ENCODE measurements around the gene LOC128125822.
A peak's percentile ranks its signal among the peaks of the same experiment; 100 is the strongest.
"Not testable (repeated sequence)": the region's sequence is repeated elsewhere in the genome, so short reads cannot be mapped to it uniquely, and the experiment has no call there.

The LOC128125822 gene

GRCh38 chr6:63572044-63572746, at the start of gene LOC128125822, which contains the start of gene PTP4A1:
Gene LOC128125822, plus strand, starts transcription at chr6:63572480.
Gene PTP4A1, plus strand, starts transcription at chr6:63572480. Its CDS starts 4,401 bp downstream, at chr6:63576881.
- DNase-seq (ENCODE audit: low spot score in 2 of 2) (peak; percentile 88 to 94), ATAC-seq (replicated peaks; ENCODE audit: extremely low read depth, poor library complexity, severe bottlenecking) (peak; percentile 92)
- peaks cover 30% of the 10 kb centered on the region for H3K4me1 Mint-ChIP-seq
- H3K9me3 Mint-ChIP-seq = no peaks in the 10 kb centered on the region
- H3K27me3 Mint-ChIP-seq = no peaks in the 10 kb centered on the region
- peak within 1 kb of the TSS; percentile 88 for H3K4me3 Mint-ChIP-seq
- peaks cover 23% of the 10 kb centered on the region for H3K36me3 Mint-ChIP-seq (ENCODE audit: insufficient read depth)
- peak within 1 kb of the TSS; percentile 90 for H3K27ac Mint-ChIP-seq (ENCODE audit: low read depth)

- not testable (repeated sequence) for H3K36me3 Mint-ChIP-seq (ENCODE audit: insufficient read depth); H3K4me1 Mint-ChIP-seq; H3K9me3 Mint-ChIP-seq; ATAC-seq (replicated peaks; ENCODE audit: extremely low read depth, poor library complexity, severe bottlenecking); H3K27me3 Mint-ChIP-seq; DNase-seq (ENCODE audit: low spot score in 2 of 2); H3K27ac Mint-ChIP-seq (ENCODE audit: low read depth); H3K4me3 Mint-ChIP-seq
These were observed 49.4 kb upstream of the LOC128125822 start for GRCh38 chr6:63522911-63523287.

- DNase-seq (ENCODE audit: low spot score in 2 of 2) = no peak
- no peak overlapping the region for H3K4me3 Mint-ChIP-seq
- H3K9me3 Mint-ChIP-seq = no peaks in the 10 kb centered on the region
These were observed 48.6 kb upstream of the LOC128125822 start for GRCh38 chr6:63523630-63524029.

GRCh38 chr6:63525186-63525878, 46.9 kb upstream of the LOC128125822 start:
- Mint-ChIP-seq H3K36me3 (ENCODE audit: insufficient read depth) (no peaks in the 10 kb centered on the region), H3K27ac (ENCODE audit: low read depth) (no peak overlapping the region), H3K4me3 (no peak overlapping the region), H3K27me3 (no peaks in the 10 kb centered on the region), H3K9me3 (no peaks in the 10 kb centered on the region), H3K4me1 (peaks cover 15% of the 10 kb centered on the region)
- DNase-seq (ENCODE audit: low spot score in 2 of 2) (no peak), ATAC-seq (replicated peaks; ENCODE audit: extremely low read depth, poor library complexity, severe bottlenecking) (peak; percentile 32)

More at GRCh38 chr6:63523630-63524029, 48.6 kb upstream of the LOC128125822 start:
- Mint-ChIP-seq H3K4me1 (peaks cover 9% of the 10 kb centered on the region), H3K27me3 (no peaks in the 10 kb centered on the region), H3K27ac (ENCODE audit: low read depth) (no peak overlapping the region), H3K36me3 (ENCODE audit: insufficient read depth) (no peaks in the 10 kb centered on the region)
- ATAC-seq (replicated peaks; ENCODE audit: extremely low read depth, poor library complexity, severe bottlenecking) = no peak

- no peak overlapping the region for H3K4me3 Mint-ChIP-seq
- H3K36me3 Mint-ChIP-seq (ENCODE audit: insufficient read depth) = no peaks in the 10 kb centered on the region
- peaks cover 15% of the 10 kb centered on the region for H3K4me1 Mint-ChIP-seq
- ATAC-seq (replicated peaks; ENCODE audit: extremely low read depth, poor library complexity, severe bottlenecking) (no peak), DNase-seq (ENCODE audit: low spot score in 2 of 2) (no peak)
- no peaks in the 10 kb centered on the region for H3K9me3 Mint-ChIP-seq
- H3K27ac Mint-ChIP-seq (ENCODE audit: low read depth) = no peak overlapping the region
- no peaks in the 10 kb centered on the region for H3K27me3 Mint-ChIP-seq
These were observed 45.3 kb upstream of the LOC128125822 start for GRCh38 chr6:63526931-63527330.

GRCh38 chr6:63527658-63528514, 44.4 kb upstream of the LOC128125822 start:
- H3K4me1 Mint-ChIP-seq = peaks cover 15% of the 10 kb centered on the region
- DNase-seq (ENCODE audit: low spot score in 2 of 2) (no peak), ATAC-seq (replicated peaks; ENCODE audit: extremely low read depth, poor library complexity, severe bottlenecking) (no peak)
- H3K27ac Mint-ChIP-seq (ENCODE audit: low read depth) = no peak overlapping the region
- no peak overlapping the region for H3K4me3 Mint-ChIP-seq
- no peaks in the 10 kb centered on the region for H3K9me3 Mint-ChIP-seq
- H3K36me3 Mint-ChIP-seq (ENCODE audit: insufficient read depth) = no peaks in the 10 kb centered on the region
- no peaks in the 10 kb centered on the region for H3K27me3 Mint-ChIP-seq

GRCh38 chr6:63529498-63529897, 42.8 kb upstream of the LOC128125822 start:
- DNase-seq (ENCODE audit: low spot score in 2 of 2) (no peak), ATAC-seq (replicated peaks; ENCODE audit: extremely low read depth, poor library complexity, severe bottlenecking) (no peak)
- H3K9me3 Mint-ChIP-seq = no peaks in the 10 kb centered on the region
- H3K36me3 Mint-ChIP-seq (ENCODE audit: insufficient read depth) = no peaks in the 10 kb centered on the region
- H3K4me3 Mint-ChIP-seq = no peak overlapping the region
- no peaks in the 10 kb centered on the region for H3K27me3 Mint-ChIP-seq
- H3K4me1 Mint-ChIP-seq = peaks cover 15% of the 10 kb centered on the region
- H3K27ac Mint-ChIP-seq (ENCODE audit: low read depth) = no peak overlapping the region

GRCh38 chr6:63530182-63530581, 42.1 kb upstream of the LOC128125822 start:
- Mint-ChIP-seq H3K27me3 (no peaks in the 10 kb centered on the region), H3K9me3 (no peaks in the 10 kb centered on the region), H3K4me1 (peaks cover 12% of the 10 kb centered on the region), H3K27ac (ENCODE audit: low read depth) (no peak overlapping the region), H3K36me3 (ENCODE audit: insufficient read depth) (no peaks in the 10 kb centered on the region), H3K4me3 (no peak overlapping the region)
- DNase-seq (ENCODE audit: low spot score in 2 of 2) = no peak
- no peak for ATAC-seq (replicated peaks; ENCODE audit: extremely low read depth, poor library complexity, severe bottlenecking)

GRCh38 chr6:63530991-63531390, 41.3 kb upstream of the LOC128125822 start:
- DNase-seq (ENCODE audit: low spot score in 2 of 2) = no peak
- Mint-ChIP-seq H3K4me1 (peaks cover 6% of the 10 kb centered on the region), H3K27ac (ENCODE audit: low read depth) (no peak overlapping the region), H3K27me3 (no peaks in the 10 kb centered on the region), H3K4me3 (no peak overlapping the region), H3K9me3 (no peaks in the 10 kb centered on the region), H3K36me3 (ENCODE audit: insufficient read depth) (no peaks in the 10 kb centered on the region)
- ATAC-seq (replicated peaks; ENCODE audit: extremely low read depth, poor library complexity, severe bottlenecking) = no peak

- DNase-seq (ENCODE audit: low spot score in 2 of 2) (no peak), ATAC-seq (replicated peaks; ENCODE audit: extremely low read depth, poor library complexity, severe bottlenecking) (no peak)
- Mint-ChIP-seq H3K4me3 (no peak overlapping the region), H3K27ac (ENCODE audit: low read depth) (no peak overlapping the region), H3K27me3 (no peaks in the 10 kb centered on the region), H3K9me3 (no peaks in the 10 kb centered on the region), H3K36me3 (ENCODE audit: insufficient read depth) (no peaks in the 10 kb centered on the region), H3K4me1 (peaks cover 6% of the 10 kb centered on the region)
These were observed 39.3 kb upstream of the LOC128125822 start for GRCh38 chr6:63533026-63533425.

GRCh38 chr6:63533952-63534351, 38.3 kb upstream of the LOC128125822 start:
- DNase-seq (ENCODE audit: low spot score in 2 of 2) = no peak
- no peaks in the 10 kb centered on the region for H3K36me3 Mint-ChIP-seq (ENCODE audit: insufficient read depth)

GRCh38 chr6:63537201-63537958, 34.9 kb upstream of the LOC128125822 start:
- Mint-ChIP-seq H3K27me3 (peaks cover 13% of the 10 kb centered on the region), H3K36me3 (ENCODE audit: insufficient read depth) (no peaks in the 10 kb centered on the region), H3K9me3 (no peaks in the 10 kb centered on the region), H3K4me1 (no peaks in the 10 kb centered on the region), H3K4me3 (no peak overlapping the region), H3K27ac (ENCODE audit: low read depth) (no peak overlapping the region)
- ATAC-seq (replicated peaks; ENCODE audit: extremely low read depth, poor library complexity, severe bottlenecking) = no peak
- DNase-seq (ENCODE audit: low spot score in 2 of 2) = no peak

More at GRCh38 chr6:63533952-63534351, 38.3 kb upstream of the LOC128125822 start:
- Mint-ChIP-seq H3K9me3 (no peaks in the 10 kb centered on the region), H3K27ac (ENCODE audit: low read depth) (no peak overlapping the region), H3K4me3 (no peak overlapping the region), H3K27me3 (no peaks in the 10 kb centered on the region), H3K4me1 (peaks cover 6% of the 10 kb centered on the region)
- ATAC-seq (replicated peaks; ENCODE audit: extremely low read depth, poor library complexity, severe bottlenecking) = no peak
